ENCODE results near the gene CYP26A1. TPM values are rescaled to one million over a fixed set of nuclear protein-coding genes. Genes with fewer than 3 reads are reported as not detected.

The CYP26A1 gene
- total RNA-seq, result not detected in 2 replicates

- intact Hi-C loops (cut with micrococcal nuclease), result loop anchor here (2.0 to 5.0 kb wide), 2 partner anchors 15 to 381 kb away; no protein-coding TSS in a partner anchor
Observed at GRCh38 chr10:93073539-93074146, at the start of gene CYP26A1. TSS of gene CYP26A1 (plus strand) at chr10:93073893. CDS start at chr10:93073935, 42 bp downstream.

DNA sequence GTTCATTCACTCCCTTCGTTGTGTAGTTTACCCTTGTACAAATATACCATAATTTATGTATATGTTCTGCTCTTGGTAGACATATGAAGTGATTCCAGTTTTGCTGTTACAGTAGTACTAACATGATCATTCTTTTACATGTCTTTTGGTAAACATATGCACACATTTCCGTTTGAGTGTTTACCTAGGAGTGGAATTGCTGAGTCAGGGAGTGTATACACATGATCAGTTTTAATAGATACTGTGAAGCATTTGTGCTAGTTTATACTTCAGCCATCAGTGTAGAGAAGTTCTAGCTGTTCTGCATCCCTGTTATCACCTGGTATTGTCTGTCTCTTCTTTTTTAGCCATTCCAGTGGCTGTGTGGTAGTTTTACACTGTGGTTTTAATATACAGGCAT is 47.6 kb upstream of the CYP26A1 start:
- intact Hi-C loops (cut with micrococcal nuclease), result no loop called here

DNA sequence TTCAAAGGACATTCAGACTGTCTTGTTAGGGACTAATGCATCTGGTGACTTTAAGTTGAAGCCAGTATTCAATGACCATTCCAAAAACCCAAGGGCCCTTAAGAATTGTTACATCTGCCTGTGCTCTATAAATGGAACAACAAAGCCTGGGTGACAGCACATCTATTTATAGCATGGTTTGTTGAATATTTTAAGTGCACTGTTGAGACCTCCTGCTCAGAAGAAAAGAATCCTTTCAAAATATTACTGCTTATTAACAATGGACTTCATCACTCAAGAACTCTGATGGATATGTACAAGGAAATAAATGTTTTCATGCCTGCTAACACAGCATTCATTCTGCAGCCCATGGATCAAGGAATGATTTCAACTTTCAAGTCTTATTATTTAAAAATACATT is 46.2 kb upstream of the CYP26A1 start:
- intact Hi-C loops (cut with micrococcal nuclease), result no loop called here

- intact Hi-C loops (cut with micrococcal nuclease), result no loop called here
Observed at GRCh38 chr10:93028883-93029282, 44.8 kb upstream of the CYP26A1 start.

DNA sequence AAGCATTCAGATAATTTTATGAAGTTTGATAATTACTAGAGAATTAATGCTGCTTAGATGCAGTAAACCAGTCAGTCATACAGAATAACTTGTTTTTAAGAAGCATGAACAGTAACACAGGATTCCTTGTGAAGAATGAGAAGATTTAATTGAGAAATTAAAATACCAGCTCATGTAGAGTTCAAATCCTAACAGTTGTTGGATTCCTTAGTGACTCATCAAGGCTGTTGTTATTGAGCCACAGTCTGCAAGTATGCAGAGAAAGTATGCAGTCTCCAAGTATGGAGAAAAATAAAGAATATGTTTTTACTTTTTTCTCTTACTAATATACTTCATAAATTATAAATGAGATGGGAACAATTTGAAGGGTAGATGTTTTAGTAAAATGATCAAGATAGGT is 43.3 kb upstream of the CYP26A1 start:
- intact Hi-C loops (cut with micrococcal nuclease), result no loop called here

GRCh38 chr10:93032105-93032808 is 41.4 kb upstream of the CYP26A1 start:
- intact Hi-C loops (cut with micrococcal nuclease), result no loop called here

DNA sequence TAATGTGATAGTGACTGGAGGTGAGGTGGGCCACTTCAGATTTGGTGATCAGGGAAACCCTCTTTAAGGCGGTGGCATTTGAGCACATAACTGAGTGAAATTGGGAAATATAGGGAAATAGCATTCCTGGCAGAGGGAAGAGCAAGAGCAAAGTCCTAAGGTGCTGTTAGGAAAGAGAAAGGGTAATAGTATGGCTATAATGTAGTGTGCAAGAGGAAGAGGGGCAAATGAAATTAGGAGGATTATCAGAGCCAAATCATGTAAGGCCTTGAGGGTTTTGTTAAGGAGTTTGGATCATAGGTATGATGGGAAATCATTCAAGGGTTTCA is 40.9 kb upstream of the CYP26A1 start:
- intact Hi-C loops (cut with micrococcal nuclease), result no loop called here

GRCh38 chr10:93034426-93034825 is 39.3 kb upstream of the CYP26A1 start:
- intact Hi-C loops (cut with micrococcal nuclease), result no loop called here

DNA sequence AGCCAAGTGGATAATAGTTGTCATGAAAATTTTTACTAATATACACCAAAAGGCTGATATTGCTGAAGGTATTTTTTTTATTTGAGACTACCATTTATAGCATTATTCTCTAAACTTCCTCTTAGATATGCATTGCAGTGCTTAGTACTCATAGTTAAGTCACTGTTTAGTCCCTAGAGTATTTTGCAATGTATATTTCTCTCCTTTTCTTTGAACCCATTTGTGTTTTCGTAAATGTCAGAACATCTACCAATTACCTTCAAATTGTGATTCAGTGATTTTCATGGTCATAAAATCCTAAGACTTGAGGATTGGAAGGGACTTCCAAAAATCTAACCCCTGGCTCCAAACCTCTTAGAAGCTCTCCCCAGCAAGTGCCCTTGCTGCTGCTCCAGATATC is 34.6 kb upstream of the CYP26A1 start:
- intact Hi-C loops (cut with micrococcal nuclease), result loop anchor here (1.0 kb wide), 1 partner anchor 154 kb away; no protein-coding TSS in a partner anchor

DNA sequence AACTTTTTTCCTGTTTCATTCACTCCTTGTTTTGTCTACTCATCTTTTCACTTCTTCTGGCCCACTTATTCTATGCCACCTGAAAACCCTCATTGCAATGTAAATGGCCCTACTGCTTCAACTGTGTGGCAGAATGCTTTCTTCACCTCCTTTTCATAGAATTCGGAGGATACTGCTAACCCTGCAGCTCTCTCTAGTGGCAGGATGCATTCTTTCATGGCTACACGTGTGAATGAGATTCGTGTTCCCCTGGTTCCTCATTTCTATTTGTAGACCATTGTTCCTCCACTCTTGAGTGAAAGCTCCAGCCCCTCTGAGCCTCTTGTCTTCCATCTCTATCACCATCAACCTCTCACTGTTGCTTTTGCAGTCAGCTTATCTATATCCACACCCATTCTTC is 34.0 kb upstream of the CYP26A1 start:
- intact Hi-C loops (cut with micrococcal nuclease), result loop anchor here (1.0 kb wide), 1 partner anchor 154 kb away; no protein-coding TSS in a partner anchor

DNA sequence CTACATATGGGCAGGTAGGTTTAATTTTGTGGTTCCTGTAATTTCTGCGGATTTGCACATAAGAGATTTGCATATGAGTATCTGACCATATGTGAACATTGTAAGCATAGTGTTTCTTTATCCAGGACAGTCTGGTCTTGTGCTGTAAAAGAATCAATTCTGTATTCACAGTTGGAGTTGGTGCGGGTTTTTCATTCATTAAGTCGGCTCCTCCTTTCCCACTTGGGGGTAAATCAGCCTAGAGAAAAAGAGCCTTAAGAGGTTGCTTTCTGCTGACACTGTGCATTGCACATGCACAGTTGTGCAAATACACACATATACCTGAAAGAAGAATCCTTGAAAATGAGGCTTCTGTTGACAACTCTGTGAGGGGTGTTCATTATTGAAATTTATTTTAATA is 19.2 kb upstream of the CYP26A1 start:
- intact Hi-C loops (cut with micrococcal nuclease), result no loop called here

DNA sequence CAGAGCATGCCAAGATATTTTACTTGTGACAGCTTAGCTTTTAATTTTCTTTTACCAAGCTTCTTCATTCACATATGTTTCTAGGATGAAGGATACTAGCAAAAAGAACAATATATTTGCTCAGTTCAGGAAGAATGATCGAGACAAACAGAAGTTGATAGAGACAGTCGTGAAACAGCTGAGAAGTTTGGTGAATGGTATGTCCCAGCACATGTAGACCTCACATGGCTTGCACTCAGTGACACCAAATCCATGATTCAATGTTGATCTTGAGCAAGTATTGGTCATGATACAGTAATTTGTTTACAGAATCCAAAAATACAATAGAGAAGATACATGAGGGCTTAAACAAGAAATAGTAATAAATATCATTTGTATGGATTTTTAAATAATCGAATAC is 15.6 kb upstream of the CYP26A1 start:
- intact Hi-C loops (cut with micrococcal nuclease), result loop anchor here (2.0 kb wide), 1 partner anchor 17 kb away; no protein-coding TSS in a partner anchor

- intact Hi-C loops (cut with micrococcal nuclease), result loop anchor here (2.0 to 5.0 kb wide), 2 partner anchors 15 to 173 kb away; no protein-coding TSS in a partner anchor
Observed at GRCh38 chr10:93059975-93060886, 13.5 kb upstream of the CYP26A1 start, which contains the start of gene CYP26C1. TSS of gene CYP26C1 (plus strand) at chr10:93060798. CDS start at chr10:93061264, 466 bp downstream.

- intact Hi-C loops (cut with micrococcal nuclease), result loop anchor here (5.0 kb wide), 1 partner anchor 174 kb away; no protein-coding TSS in a partner anchor
Observed at GRCh38 chr10:93060887-93061593, 12.7 kb upstream of the CYP26A1 start.

DNA sequence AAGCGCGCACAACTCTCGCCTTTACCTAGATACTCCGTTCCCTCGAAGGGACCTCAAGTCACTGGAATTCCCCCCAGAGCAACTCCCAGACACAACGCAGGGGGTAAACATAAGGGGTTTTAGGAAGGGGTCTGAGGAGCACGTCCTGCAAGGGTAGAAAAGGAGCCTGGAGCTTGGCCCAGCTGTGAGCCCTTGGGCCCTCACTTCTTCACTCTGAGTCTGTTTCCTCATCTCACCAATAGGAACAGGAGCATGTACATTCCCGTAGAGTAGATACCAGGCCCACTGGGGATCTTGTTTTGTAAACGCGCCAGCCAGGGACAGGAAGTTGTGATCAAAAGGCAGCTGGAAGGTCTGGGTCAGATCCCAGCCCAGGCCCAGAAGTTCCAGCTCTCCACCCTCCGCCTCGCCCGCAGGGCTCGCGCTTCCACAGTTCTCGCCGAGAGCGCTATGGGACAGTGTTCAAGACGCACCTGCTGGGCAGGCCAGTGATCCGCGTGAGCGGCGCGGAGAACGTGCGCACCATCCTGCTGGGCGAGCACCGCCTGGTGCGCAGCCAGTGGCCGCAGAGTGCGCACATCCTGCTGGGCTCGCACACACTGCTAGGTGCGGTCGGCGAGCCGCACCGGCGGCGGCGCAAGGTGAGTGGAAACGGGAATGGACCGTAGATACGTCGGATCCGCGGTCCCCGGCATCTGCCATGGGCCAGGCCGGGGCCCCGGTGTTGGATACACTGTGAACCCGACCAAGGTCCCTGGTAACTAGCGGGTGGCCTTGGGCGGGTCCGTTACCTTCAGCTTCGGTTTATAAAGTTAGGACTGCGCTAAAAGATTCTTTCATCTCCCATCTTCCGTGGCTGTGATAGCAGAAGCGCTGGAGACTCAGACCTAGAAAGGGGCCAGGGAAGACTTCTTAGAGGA is 11.8 kb upstream of the CYP26A1 start:
- intact Hi-C loops (cut with micrococcal nuclease), result loop anchor here (5.0 kb wide), 1 partner anchor 175 kb away; no protein-coding TSS in a partner anchor

- intact Hi-C loops (cut with micrococcal nuclease), result loop anchor here (5.0 kb wide), 1 partner anchor 175 kb away; no protein-coding TSS in a partner anchor
Observed at GRCh38 chr10:93062514-93063143, 11.1 kb upstream of the CYP26A1 start.

DNA sequence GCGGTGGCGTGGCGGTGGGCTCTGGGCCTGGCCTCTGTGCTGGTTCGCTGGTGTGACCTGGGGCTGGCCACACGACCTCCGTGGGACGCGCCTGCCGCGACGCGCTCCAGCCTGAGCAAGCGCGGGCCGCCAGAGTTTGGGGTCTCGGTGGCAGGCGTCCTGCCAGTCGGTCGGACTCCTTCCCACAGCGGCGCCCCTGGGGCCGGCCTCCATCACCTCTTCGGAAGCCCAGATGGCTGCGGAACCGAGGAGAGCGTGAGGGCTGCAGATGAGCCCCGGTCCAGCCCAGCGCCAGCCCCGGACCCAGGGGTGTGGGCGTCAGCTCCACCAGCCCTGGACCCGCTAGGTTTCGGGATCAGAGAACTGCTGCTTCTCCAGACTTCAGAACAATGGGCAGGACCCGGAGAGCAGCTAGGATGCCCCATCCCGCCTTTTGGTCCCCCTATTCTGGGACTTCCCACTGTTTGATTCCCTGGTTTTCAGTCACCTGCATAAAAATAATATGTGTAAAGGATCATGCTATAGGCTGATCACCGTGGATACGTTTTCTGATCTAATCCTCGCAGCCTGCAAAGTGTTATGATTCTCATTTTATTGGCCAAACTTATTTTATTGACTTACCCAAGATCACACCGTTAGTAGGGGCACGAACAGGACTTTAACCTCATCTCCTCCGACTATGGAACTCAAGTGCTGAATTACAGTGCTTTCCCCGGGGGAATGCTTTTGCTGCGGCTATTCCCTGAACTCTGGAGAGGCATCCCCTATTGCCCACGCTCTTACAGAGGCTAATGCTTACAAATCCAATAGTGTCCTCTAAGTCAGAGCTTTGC is 10.3 kb upstream of the CYP26A1 start:
- intact Hi-C loops (cut with micrococcal nuclease), result loop anchor here (5.0 kb wide), 1 partner anchor 176 kb away; no protein-coding TSS in a partner anchor

GRCh38 chr10:93063977-93064660 is 9.6 kb upstream of the CYP26A1 start:
- intact Hi-C loops (cut with micrococcal nuclease), result loop anchor here (5.0 kb wide), 1 partner anchor 177 kb away; no protein-coding TSS in a partner anchor
